ENCODE results near the gene SELPLG. TPM values are rescaled to one million over a fixed set of nuclear protein-coding genes. Genes with fewer than 3 reads are reported as not detected.

SELPLG gene
- total and polyA plus RNA-seq, 10 donors = 23.6 to 220 (median 72.4) TPM

- no peak for DNase-seq
- H3K27me3 ChIP-seq (replicated peaks in 1 of 7) = peaks cover 0 to 13% (median 0%) of the 10 kb centered on the region in 7 donors
- H3K36me3 ChIP-seq = no peaks in the 10 kb centered on the region
- peaks cover 3 to 41% (median 22%) of the 10 kb centered on the region in 6 donors for H3K4me1 ChIP-seq
- H3K4me3 ChIP-seq = no peak overlapping the region
- TF ChIP-seq POLR2AphosphoS5 (IDR thresholded peaks at IDR 0.05) (peak; percentile 68 to 81 (median 73)), CTCF (IDR thresholded peaks at IDR 0.05 in 8 of 11, conservative IDR thresholded peaks at IDR 0.05 in 3 of 11) (no peak), POLR2A (IDR thresholded peaks at IDR 0.05) (no peak)
- H3K27ac ChIP-seq = peak overlapping the region in 4 of 8 donors; percentile 7 to 59 (median 27)
- WGBS, 5 donors = 35 to 62% (median 45%) methylated on average over 6 to 21 of the region's 21 CpGs
- H3K9me3 ChIP-seq = no peaks in the 10 kb centered on the region
- intact Hi-C loops (cut with DNase I; ENCODE audit: low total_unique reads) = no loop called here
These were observed 24.0 kb downstream of the SELPLG start for GRCh38 chr12:108609537-108610335.

- H3K36me3 ChIP-seq = no peaks in the 10 kb centered on the region
- intact Hi-C loops (cut with DNase I; ENCODE audit: low total_unique reads) = no loop called here
- no peak overlapping the region for H3K4me3 ChIP-seq
- no peak for TF ChIP-seq POLR2A (IDR thresholded peaks at IDR 0.05)
- TF ChIP-seq POLR2AphosphoS5 (IDR thresholded peaks at IDR 0.05) = no peak
- no peak for TF ChIP-seq CTCF (IDR thresholded peaks at IDR 0.05 in 8 of 11, conservative IDR thresholded peaks at IDR 0.05 in 3 of 11)
- peaks cover under 1 to 34% (median 15%) of the 10 kb centered on the region in 6 donors for H3K4me1 ChIP-seq
- H3K9me3 ChIP-seq = no peaks in the 10 kb centered on the region
- DNase-seq = no peak
- no peak overlapping the region for H3K27ac ChIP-seq
- peaks cover 0 to 13% (median 0%) of the 10 kb centered on the region in 7 donors for H3K27me3 ChIP-seq (replicated peaks in 1 of 7)
- WGBS, 5 donors = 72 to 86% (median 78%) methylated on average over 5 of the region's 5 CpGs
These were observed 25.1 kb downstream of the SELPLG start for GRCh38 chr12:108608616-108609015.

DNA sequence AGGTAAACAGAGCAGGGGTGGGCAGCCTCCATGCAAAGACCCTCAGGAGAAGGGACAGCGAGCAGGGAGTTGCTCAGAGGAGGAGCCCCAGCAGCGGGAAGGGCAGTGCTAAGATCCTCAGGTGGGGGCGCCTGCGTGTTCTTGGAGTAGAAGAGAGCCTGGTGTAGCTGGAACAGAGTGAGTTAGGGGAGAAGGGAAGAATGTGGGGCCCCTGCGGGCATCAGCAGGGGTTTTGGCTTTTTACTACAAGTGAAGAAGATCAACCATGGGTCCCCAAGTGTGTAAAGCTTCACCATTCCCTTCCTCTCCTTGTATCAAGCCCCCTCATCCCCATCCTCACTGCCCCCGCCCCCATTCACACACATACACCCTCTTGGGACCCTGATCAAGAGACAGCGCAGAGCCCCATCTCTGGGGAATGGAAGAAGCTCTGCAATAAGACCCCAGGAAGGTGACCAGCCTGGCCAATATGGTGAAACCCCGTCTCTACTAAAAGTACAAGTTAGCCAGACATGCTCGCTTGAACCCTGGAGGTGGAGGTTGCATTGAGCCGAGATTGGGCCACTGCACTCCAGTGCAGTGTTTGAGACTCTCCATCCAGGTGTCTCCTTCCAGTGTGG, 25.6 kb downstream of the SELPLG start:
- no peak overlapping the region for H3K4me3 ChIP-seq
- H3K9me3 ChIP-seq = no peaks in the 10 kb centered on the region
- H3K27me3 ChIP-seq (replicated peaks in 1 of 7) = peaks cover 0 to 13% (median 0%) of the 10 kb centered on the region in 7 donors
- intact Hi-C loops (cut with DNase I; ENCODE audit: low total_unique reads) = no loop called here
- no peak for TF ChIP-seq POLR2A (IDR thresholded peaks at IDR 0.05)
- no peak for TF ChIP-seq POLR2AphosphoS5 (IDR thresholded peaks at IDR 0.05)
- TF ChIP-seq CTCF (IDR thresholded peaks at IDR 0.05 in 8 of 11, conservative IDR thresholded peaks at IDR 0.05 in 3 of 11) = no peak
- 86 to 95% (median 92%) methylated on average over 10 of the region's 10 CpGs for WGBS, 5 donors
- no peak overlapping the region for H3K27ac ChIP-seq
- DNase-seq = no peak
- H3K36me3 ChIP-seq = no peaks in the 10 kb centered on the region
- peaks cover 0 to 29% (median 10%) of the 10 kb centered on the region in 6 donors for H3K4me1 ChIP-seq

DNA sequence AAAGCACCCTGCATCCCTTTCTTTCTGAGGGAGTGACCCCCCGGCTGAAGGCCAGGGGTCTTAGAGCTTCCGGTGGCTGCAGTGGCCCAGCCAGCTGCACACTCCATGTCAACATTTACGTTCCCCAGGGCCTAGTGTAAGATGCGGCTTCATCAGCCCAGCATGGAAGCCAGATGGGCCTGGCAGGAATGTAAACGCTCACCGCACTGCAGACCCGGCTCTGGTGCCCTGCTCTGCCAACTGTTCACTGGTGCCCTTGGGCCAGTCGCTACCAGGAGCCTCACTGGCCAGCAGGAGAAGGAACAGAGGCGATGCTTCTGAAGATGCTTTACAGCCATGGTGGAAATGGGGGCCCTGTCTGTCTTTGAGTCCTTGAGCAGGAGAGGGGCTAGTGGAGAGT, 27.2 kb downstream of the SELPLG start:
- 85 to 99% (median 95%) methylated on average over 7 to 9 of the region's 9 CpGs for WGBS, 5 donors
- Histone ChIP-seq H3K9me3 (no peaks in the 10 kb centered on the region), H3K27me3 (replicated peaks in 1 of 7) (peaks cover 0 to 13% (median 0%) of the 10 kb centered on the region in 7 donors), H3K4me1 (peaks cover 0 to 13% (median 0%) of the 10 kb centered on the region in 6 donors), H3K4me3 (no peak overlapping the region), H3K36me3 (no peaks in the 10 kb centered on the region), H3K27ac (no peak overlapping the region)
- intact Hi-C loops (cut with DNase I; ENCODE audit: low total_unique reads) = no loop called here
- no peak for DNase-seq
- TF ChIP-seq POLR2AphosphoS5 (IDR thresholded peaks at IDR 0.05) (no peak), POLR2A (IDR thresholded peaks at IDR 0.05) (no peak), CTCF (IDR thresholded peaks at IDR 0.05 in 8 of 11, conservative IDR thresholded peaks at IDR 0.05 in 3 of 11) (no peak)

Measured in spleen (tissue), 11 donors.